ENCODE results near the gene SDF4.

DNA sequence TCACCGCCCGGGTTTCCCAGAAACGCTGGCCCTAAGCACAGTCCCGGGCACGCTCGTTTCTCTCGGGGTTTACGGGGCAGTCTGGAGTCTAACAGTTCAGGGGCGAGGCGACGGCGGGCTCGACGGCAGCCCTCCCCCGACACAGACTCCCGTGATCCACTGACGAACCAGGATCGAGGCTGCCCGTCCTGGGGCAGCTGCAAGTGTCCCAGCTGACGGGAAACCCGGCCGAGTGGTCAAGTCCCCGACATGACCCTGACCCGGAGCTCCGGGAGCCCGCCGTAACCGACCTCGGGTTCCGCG is 41.4 kb upstream of the SDF4 start:
- TF ChIP-seq RAD21 (IDR thresholded peaks at IDR 0.05; ENCODE audit: low read length) (no peak), POLR2A (IDR thresholded peaks at IDR 0.05; ENCODE audit: low read depth, low read length) (no peak), CHD1 (IDR thresholded peaks at IDR 0.05; ENCODE audit: low read depth, low read length) (no peak), MXI1 (IDR thresholded peaks at IDR 0.05; ENCODE audit: borderline replicate concordance, low read depth, low read length) (no peak), BHLHE40 (IDR thresholded peaks at IDR 0.05; ENCODE audit: low read depth, low read length) (no peak), RFX5 (IDR thresholded peaks at IDR 0.05; ENCODE audit: low read depth, low read length) (no peak), MAZ (IDR thresholded peaks at IDR 0.05; ENCODE audit: borderline replicate concordance, low read depth, low read length) (no peak), MAFK (IDR thresholded peaks at IDR 0.05; ENCODE audit: low read depth, low read length) (no peak), RCOR1 (IDR thresholded peaks at IDR 0.05; ENCODE audit: insufficient replicate concordance, low read length) (no peak)
- TF ChIP-seq, protein P1, sequence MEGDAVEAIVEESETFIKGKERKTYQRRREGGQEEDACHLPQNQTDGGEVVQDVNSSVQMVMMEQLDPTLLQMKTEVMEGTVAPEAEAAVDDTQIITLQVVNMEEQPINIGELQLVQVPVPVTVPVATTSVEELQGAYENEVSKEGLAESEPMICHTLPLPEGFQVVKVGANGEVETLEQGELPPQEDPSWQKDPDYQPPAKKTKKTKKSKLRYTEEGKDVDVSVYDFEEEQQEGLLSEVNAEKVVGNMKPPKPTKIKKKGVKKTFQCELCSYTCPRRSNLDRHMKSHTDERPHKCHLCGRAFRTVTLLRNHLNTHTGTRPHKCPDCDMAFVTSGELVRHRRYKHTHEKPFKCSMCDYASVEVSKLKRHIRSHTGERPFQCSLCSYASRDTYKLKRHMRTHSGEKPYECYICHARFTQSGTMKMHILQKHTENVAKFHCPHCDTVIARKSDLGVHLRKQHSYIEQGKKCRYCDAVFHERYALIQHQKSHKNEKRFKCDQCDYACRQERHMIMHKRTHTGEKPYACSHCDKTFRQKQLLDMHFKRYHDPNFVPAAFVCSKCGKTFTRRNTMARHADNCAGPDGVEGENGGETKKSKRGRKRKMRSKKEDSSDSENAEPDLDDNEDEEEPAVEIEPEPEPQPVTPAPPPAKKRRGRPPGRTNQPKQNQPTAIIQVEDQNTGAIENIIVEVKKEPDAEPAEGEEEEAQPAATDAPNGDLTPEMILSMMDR (conservative IDR thresholded peaks at IDR 0.05; ENCODE audit: low read depth, low read length) = no peak

Measured in IMR-90 (cell line).